ENCODE data around the gene ZCWPW1.

Gene ZCWPW1

GRCh38 chr7:100432053-100432452 lies 3.5 kb upstream of the ZCWPW1 start:
- no peak for DNase-seq (ENCODE audit: low spot score)

GRCh38 chr7:100431286-100431735 lies 2.8 kb upstream of the ZCWPW1 start:
- DNase-seq (ENCODE audit: low spot score), result no peak

GRCh38 chr7:100430493-100431285 lies 2.2 kb upstream of the ZCWPW1 start:
- DNase-seq (ENCODE audit: low spot score), result no peak

- peak; percentile 100 for DNase-seq (ENCODE audit: low spot score)
These were observed 1.4 kb upstream of the ZCWPW1 start, which contains the start of gene MEPCE for GRCh38 chr7:100429637-100430492. MEPCE (plus strand) TSS chr7:100429831; CDS start chr7:100430019, 188 bp downstream.

GRCh38 chr7:100428967-100429636 lies 599 bp upstream of the ZCWPW1 start:
- DNase-seq (ENCODE audit: low spot score), result peak; percentile 100

- DNase-seq (ENCODE audit: low spot score), result no peak
These were observed 723 bp downstream of the ZCWPW1 start for GRCh38 chr7:100427762-100428198.

- no peak for DNase-seq (ENCODE audit: low spot score)
These were observed 2.0 kb downstream of the ZCWPW1 start for GRCh38 chr7:100426516-100426915.

- DNase-seq (ENCODE audit: low spot score), result no peak
These were observed 3.2 kb downstream of the ZCWPW1 start for GRCh38 chr7:100425347-100425746.

- no peak for DNase-seq (ENCODE audit: low spot score)
These were observed 5.2 kb downstream of the ZCWPW1 start for GRCh38 chr7:100423315-100423714.

- no peak for DNase-seq (ENCODE audit: low spot score)
These were observed 8.8 kb downstream of the ZCWPW1 start for GRCh38 chr7:100419660-100420226.

- DNase-seq (ENCODE audit: low spot score), result no peak
These were observed 9.4 kb downstream of the ZCWPW1 start for GRCh38 chr7:100418930-100419659.

GRCh38 chr7:100415448-100415847 lies 13.1 kb downstream of the ZCWPW1 start:
- no peak for DNase-seq (ENCODE audit: low spot score)

- DNase-seq (ENCODE audit: low spot score), result no peak
These were observed 14.6 kb downstream of the ZCWPW1 start for GRCh38 chr7:100413889-100414288.

GRCh38 chr7:100413346-100413745 lies 15.2 kb downstream of the ZCWPW1 start:
- DNase-seq (ENCODE audit: low spot score), result no peak

- DNase-seq (ENCODE audit: low spot score), result no peak
These were observed 17.4 kb downstream of the ZCWPW1 start for GRCh38 chr7:100411101-100411500.

GRCh38 chr7:100407285-100408180 lies 21.0 kb downstream of the ZCWPW1 start:
- peak; percentile 88 for DNase-seq (ENCODE audit: low spot score)

GRCh38 chr7:100406767-100407166 lies 21.7 kb downstream of the ZCWPW1 start:
- DNase-seq (ENCODE audit: low spot score), result no peak

- no peak for DNase-seq (ENCODE audit: low spot score)
These were observed 26.3 kb downstream of the ZCWPW1 start for GRCh38 chr7:100402241-100402640.

GRCh38 chr7:100401811-100402210 lies 26.7 kb downstream of the ZCWPW1 start:
- DNase-seq (ENCODE audit: low spot score), result no peak

- no peak for DNase-seq (ENCODE audit: low spot score)
These were observed 27.8 kb downstream of the ZCWPW1 start for GRCh38 chr7:100400656-100401055.

Data from COLO829 (cell line).